NB4 (cell line): ENCODE measurements around the gene PFDN1.

Experiments used
- DNase-seq: peaks from one replicate; pipeline ENCODE4 v3.0.0; 2010; ENCODE audit warnings: low read depth
- H3K4me3 ChIP-seq: one replicate; pipeline ENCODE4 v1.5.1; 2011; ENCODE audit warnings: mild to moderate bottlenecking, low read depth, low read length, moderate library complexity
- CTCF ChIP-seq: IDR thresholded peaks from one replicate; pipeline ENCODE4 v1.5.1; 2012; ENCODE audit warnings: low read depth, low read length
- MYC ChIP-seq: IDR thresholded peaks from 2 replicates; pipeline ENCODE4 v1.6.1; 2011; ENCODE audit warnings: low read depth, low read length
- POLR2A ChIP-seq: IDR thresholded peaks from 2 replicates; pipeline ENCODE4 v1.6.1; 2011; ENCODE audit warnings: mild to moderate bottlenecking; ENCODE audit not compliant: insufficient read length; ENCODE audit errors: extremely low read depth
- TF ChIP-seq, protein P1 (sequence below): IDR thresholded peaks from 2 replicates; pipeline ENCODE4 v1.6.1; 2011; ENCODE audit warnings: low read depth, low read length

PFDN1 gene

DNA sequence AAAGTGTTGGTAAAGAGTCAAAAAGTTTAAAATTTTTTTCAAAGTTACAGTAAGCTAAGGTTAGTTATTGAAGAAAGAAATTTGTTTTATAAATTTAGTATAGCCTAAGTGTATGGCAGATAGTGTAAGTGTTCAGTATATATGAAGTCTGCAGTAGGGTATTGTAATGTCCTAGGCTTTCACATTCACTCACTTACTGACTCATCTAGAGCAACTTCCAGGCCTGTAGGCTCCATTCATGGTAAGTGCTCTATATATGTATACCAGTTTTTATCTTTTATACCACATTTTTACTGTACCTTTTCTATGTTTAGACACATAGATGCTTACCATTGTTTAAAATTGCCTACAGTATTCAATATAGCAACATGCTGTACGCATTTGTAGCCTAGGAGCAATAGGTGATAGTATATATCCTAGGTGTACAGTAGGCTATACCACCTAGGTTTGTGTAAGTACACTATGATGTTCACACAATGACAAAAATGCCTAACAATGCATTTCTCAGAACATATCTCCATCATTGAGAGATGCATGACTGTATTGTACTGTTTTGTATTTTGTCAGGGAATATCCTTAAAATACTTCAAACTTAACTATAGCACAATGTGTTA is 89.4 kb downstream of the PFDN1 start:
- no peak for TF ChIP-seq CTCF
- DNase-seq: no peak
- H3K4me3 ChIP-seq: no peak overlapping the region

- TF ChIP-seq POLR2A (no peak), MYC (no peak), CTCF (no peak)
- TF ChIP-seq, protein P1, sequence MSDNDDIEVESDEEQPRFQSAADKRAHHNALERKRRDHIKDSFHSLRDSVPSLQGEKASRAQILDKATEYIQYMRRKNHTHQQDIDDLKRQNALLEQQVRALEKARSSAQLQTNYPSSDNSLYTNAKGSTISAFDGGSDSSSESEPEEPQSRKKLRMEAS: no peak
- no peak for DNase-seq
- no peak overlapping the region for H3K4me3 ChIP-seq
These were observed 94.8 kb downstream of the PFDN1 start for GRCh38 chr5:140208065-140208464.

DNA sequence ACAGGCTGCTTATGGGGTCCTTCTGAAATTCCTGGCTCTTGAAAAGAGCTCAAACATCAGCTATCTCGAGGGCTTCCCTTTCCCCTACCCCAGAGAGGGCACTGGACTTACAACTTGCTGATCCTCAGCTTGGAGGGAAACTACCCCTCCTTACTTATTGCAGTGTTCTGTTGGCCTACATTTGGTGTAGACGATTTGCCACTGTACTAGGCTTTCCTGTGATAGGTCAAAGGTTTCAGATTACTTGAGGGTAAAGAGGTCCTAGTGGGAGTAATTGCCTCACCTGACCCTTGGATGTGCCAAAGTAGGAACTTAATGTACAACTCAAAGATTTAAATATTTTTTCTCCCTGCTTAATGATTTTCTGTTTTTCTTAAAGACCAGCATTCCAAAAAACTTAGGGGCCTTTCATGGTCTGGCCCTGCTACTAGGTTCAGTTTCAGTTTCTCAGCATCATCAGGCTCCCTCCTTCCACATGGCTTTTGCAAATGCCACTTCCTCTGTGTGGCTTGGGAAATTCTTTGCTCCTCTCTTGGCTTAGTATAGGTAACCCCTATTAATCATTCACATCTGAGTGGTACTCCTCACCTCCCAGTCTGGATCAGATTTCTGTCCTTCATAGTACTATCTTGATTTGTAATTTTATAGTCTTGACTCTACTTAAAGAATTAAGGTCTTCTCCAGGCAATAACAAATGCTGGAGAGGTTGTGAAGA is 95.5 kb downstream of the PFDN1 start:
- DNase-seq: no peak
- TF ChIP-seq, protein P1: no peak
- TF ChIP-seq POLR2A: no peak
- TF ChIP-seq CTCF: no peak
- TF ChIP-seq MYC: no peak
- H3K4me3 ChIP-seq: no peak overlapping the region

DNA sequence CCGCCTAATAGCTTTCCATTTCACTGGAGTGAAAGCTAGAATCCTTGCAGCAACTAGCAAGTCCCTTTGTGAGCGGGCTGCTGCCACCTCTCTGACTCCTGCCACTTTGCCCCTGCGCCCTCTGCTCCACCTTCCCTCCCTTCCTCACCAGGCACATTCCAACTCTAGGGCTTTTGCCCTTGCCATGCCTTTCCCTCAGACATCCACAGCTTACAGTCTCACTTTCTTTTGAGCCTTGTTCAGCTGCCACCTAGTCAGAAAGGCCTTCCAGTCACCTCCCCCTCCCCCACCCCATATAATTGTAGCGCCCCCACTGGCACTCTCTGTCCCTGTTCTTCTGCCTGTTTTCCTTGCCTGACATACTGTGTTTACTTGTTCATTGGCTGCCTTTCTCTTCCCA is 96.9 kb downstream of the PFDN1 start:
- TF ChIP-seq, protein P1: no peak
- TF ChIP-seq POLR2A (no peak), MYC (no peak), CTCF (no peak)
- H3K4me3 ChIP-seq: no peak overlapping the region
- DNase-seq: no peak

GRCh38 chr5:140205216-140205615 is 97.7 kb downstream of the PFDN1 start:
- TF ChIP-seq MYC: no peak
- DNase-seq: peak; percentile 50

GRCh38 chr5:140202610-140203009 is 100.3 kb downstream of the PFDN1 start:
- no peak for TF ChIP-seq CTCF
- no peak for TF ChIP-seq MYC
- no peak for TF ChIP-seq POLR2A
- TF ChIP-seq, protein P1: no peak
- no peak for DNase-seq
- no peak overlapping the region for H3K4me3 ChIP-seq

More at GRCh38 chr5:140205216-140205615, 97.7 kb downstream of the PFDN1 start:
- H3K4me3 ChIP-seq: no peak overlapping the region
